HepG2 (cell line): ENCODE measurements around the gene TFEB. TPM values are rescaled to one million over a fixed set of nuclear protein-coding genes. Genes with fewer than 3 reads are reported as not detected.

Source experiments
- ARID2 ChIP-seq: sonication (generic); formaldehyde crosslinking; IDR thresholded peaks from 2 replicates; pipeline ENCODE4 v1.8.1; 2022; ENCODE audit warnings: mild to moderate bottlenecking, missing genetic modification reagents, borderline replicate concordance
- ASH2L ChIP-seq: fragments of 300-600, 200-600 bp; sonication (generic); IDR thresholded peaks from 2 replicates; pipeline ENCODE4 v1.7.0; 2017; ENCODE audit warnings: low read depth, mild to moderate bottlenecking, moderate library complexity, mixed read lengths, low read length; ENCODE audit not compliant: insufficient read length
- FOSL1 ChIP-seq: sonication (generic); formaldehyde crosslinking; IDR thresholded peaks from 2 replicates; pipeline ENCODE4 v1.9.0; 2021; ENCODE audit warnings: missing genetic modification reagents, borderline replicate concordance
- GLI4 ChIP-seq: sonication (generic); formaldehyde crosslinking; IDR thresholded peaks from 2 replicates; pipeline ENCODE4 v1.5.1; 2020; ENCODE audit warnings: missing genetic modification reagents, mild to moderate bottlenecking, moderate library complexity, borderline replicate concordance
- KLF6 ChIP-seq: IDR thresholded peaks from 2 replicates; pipeline ENCODE4 v1.8.0; 2016; ENCODE audit warnings: missing biosample characterization, missing genetic modification reagents
- LCORL ChIP-seq, 2 experiments: fragments of 450-650 bp in 1 of 2; sonication (generic) in 1 of 2; formaldehyde crosslinking in 1 of 2; IDR thresholded peaks; 2 replicates each; pipeline versions ENCODE4 v1.5.0 to v1.6.1; 2017 to 2020; ENCODE audit warnings: antibody characterized with exemption in 1 of 2, missing genetic modification reagents in 1 of 2
- MAZ ChIP-seq, 2 experiments: sonication (generic) in 1 of 2; formaldehyde crosslinking in 1 of 2; IDR thresholded peaks; 2 replicates each; pipeline versions ENCODE4 v1.5.0 to v1.6.1; 2012 to 2020; ENCODE audit warnings: low read depth in 2 of 2, mild to moderate bottlenecking in 2 of 2, borderline replicate concordance in 1 of 2, improper control_type of control experiment in 1 of 2, low read length in 1 of 2, missing genetic modification reagents in 1 of 2, moderate library complexity in 1 of 2
- MBD4 ChIP-seq: IDR thresholded peaks from 2 replicates; pipeline ENCODE4 v1.6.1; 2012; ENCODE audit warnings: low read length, inconsistent platforms, borderline replicate concordance
- RBFOX2 ChIP-seq: fragments of 200-400 bp; formaldehyde crosslinking; IDR thresholded peaks from 2 replicates; pipeline ENCODE4 v1.6.1; 2017; ENCODE audit warnings: low read depth, mild to moderate bottlenecking, low read length
- RBM22 ChIP-seq: fragments of 200-400 bp; formaldehyde crosslinking; optimal IDR thresholded peaks from 2 replicates; pipeline ENCODE3; 2017; ENCODE audit warnings: mild to moderate bottlenecking, low read length, moderate library complexity
- SCMH1 ChIP-seq: sonication (generic); formaldehyde crosslinking; IDR thresholded peaks from 2 replicates; pipeline ENCODE4 v1.9.0; 2021; ENCODE audit warnings: missing genetic modification reagents, mild to moderate bottlenecking, borderline replicate concordance
- TSC22D2 ChIP-seq: sonication (generic); formaldehyde crosslinking; IDR thresholded peaks from 2 replicates; pipeline ENCODE4 v1.5.1; 2020; ENCODE audit warnings: missing genetic modification reagents, mild to moderate bottlenecking, borderline replicate concordance
- U2AF1 ChIP-seq: fragments of 200-400 bp; formaldehyde crosslinking; optimal IDR thresholded peaks from 2 replicates; pipeline ENCODE3; 2017; ENCODE audit warnings: mild to moderate bottlenecking, low read depth, low read length
- WIZ ChIP-seq: sonication (generic); formaldehyde crosslinking; IDR thresholded peaks from 2 replicates; pipeline ENCODE4 v1.5.1; 2020; ENCODE audit warnings: mild to moderate bottlenecking, missing genetic modification reagents
- XBP1 ChIP-seq: sonication (generic); formaldehyde crosslinking; IDR thresholded peaks from 2 replicates; pipeline ENCODE4 v1.5.0; 2020; ENCODE audit warnings: missing genetic modification reagents
- ZEB1 ChIP-seq: IDR thresholded peaks from 2 replicates; pipeline ENCODE4 v1.6.1; 2012; ENCODE audit warnings: mild to moderate bottlenecking, low read depth, inconsistent platforms; ENCODE audit not compliant: insufficient replicate concordance
- ZFP82 ChIP-seq: sonication (generic); formaldehyde crosslinking; IDR thresholded peaks from 2 replicates; pipeline ENCODE4 v1.5.1; 2020; ENCODE audit warnings: mild to moderate bottlenecking, missing genetic modification reagents, borderline replicate concordance
- ZKSCAN1 ChIP-seq: fragments of 150-350 bp; IDR thresholded peaks from 2 replicates; pipeline ENCODE4 v1.6.1; 2014; ENCODE audit warnings: low read length
- ZNF24 ChIP-seq: fragments of 450-650 bp; IDR thresholded peaks from 2 replicates; pipeline ENCODE4 v1.6.1; 2017; ENCODE audit warnings: antibody characterized with exemption, mild to moderate bottlenecking
- ZNF256 ChIP-seq: sonication (generic); formaldehyde crosslinking; conservative IDR thresholded peaks from 2 replicates; pipeline ENCODE4 v1.4.0; 2020; ENCODE audit warnings: missing genetic modification reagents
- ZNF547 ChIP-seq: sonication (generic); formaldehyde crosslinking; IDR thresholded peaks from 2 replicates; pipeline ENCODE4 v1.5.1; 2020; ENCODE audit warnings: mild to moderate bottlenecking, missing genetic modification reagents
- ZNF629 ChIP-seq: sonication (generic); formaldehyde crosslinking; conservative IDR thresholded peaks from 2 replicates; pipeline ENCODE4 v1.5.0; 2020; ENCODE audit warnings: missing genetic modification reagents
- ZNF740 ChIP-seq: sonication (generic); formaldehyde crosslinking; IDR thresholded peaks from 2 replicates; pipeline ENCODE4 v1.4.0; 2020; ENCODE audit warnings: missing genetic modification reagents
- polyA plus RNA-seq, 8 experiments: library from polyadenylated mRNA; depleted of rRNA in 3 of 8; stranded (reverse) in 7 of 8; unstranded in 1 of 8; fragments of >200 nt; fragmentation: Illumina TruSeq in 4 of 8; extraction: Trizol in 4 of 8; gene quantifications; 2 replicates each; pipeline versions ENCODE4 v1.2.1 to v1.2.3, GENCODE V29; 2011 to 2016; ENCODE audit warnings: low read depth in 4 of 8, missing spikeins in 1 of 8, mixed read lengths in 1 of 8; ENCODE audit not compliant: insufficient read depth in 1 of 8
- total RNA-seq, 5 experiments: library from RNA; depleted of rRNA; stranded (reverse); fragments of >200 nt; fragmentation: Illumina TruSeq; extraction: Trizol; gene quantifications; 2 replicates each; pipeline ENCODE4 v1.2.3, GENCODE V29; 2016; ENCODE audit warnings: low read depth in 1 of 5
- TF ChIP-seq, protein P1 (sequence below): sonication (generic); formaldehyde crosslinking; IDR thresholded peaks from 2 replicates; pipeline ENCODE4 v1.5.1; 2020; ENCODE audit warnings: missing genetic modification reagents, mild to moderate bottlenecking, borderline replicate concordance
- TF ChIP-seq, protein P2 (sequence below): sonication (generic); formaldehyde crosslinking; IDR thresholded peaks from 2 replicates; pipeline ENCODE4 v1.4.0; 2020; ENCODE audit warnings: missing genetic modification reagents, borderline replicate concordance
- TF ChIP-seq, protein P3 (sequence below): sonication (generic); formaldehyde crosslinking; IDR thresholded peaks from 2 replicates; pipeline ENCODE4 v1.5.0; 2020; ENCODE audit warnings: missing genetic modification reagents

Gene TFEB
- total and polyA plus RNA-seq, 2 of the 13 experiments (the other 11 are each of a cell fraction or from before 2014, with no cell fraction given): 13.3 to 18.7 TPM

- no peak for TF ChIP-seq RBM22
- TF ChIP-seq XBP1 (CRISPR knock-in tag): no peak
- TF ChIP-seq ZNF740 (CRISPR knock-in tag): peak; percentile 69
- TF ChIP-seq, protein P1, sequence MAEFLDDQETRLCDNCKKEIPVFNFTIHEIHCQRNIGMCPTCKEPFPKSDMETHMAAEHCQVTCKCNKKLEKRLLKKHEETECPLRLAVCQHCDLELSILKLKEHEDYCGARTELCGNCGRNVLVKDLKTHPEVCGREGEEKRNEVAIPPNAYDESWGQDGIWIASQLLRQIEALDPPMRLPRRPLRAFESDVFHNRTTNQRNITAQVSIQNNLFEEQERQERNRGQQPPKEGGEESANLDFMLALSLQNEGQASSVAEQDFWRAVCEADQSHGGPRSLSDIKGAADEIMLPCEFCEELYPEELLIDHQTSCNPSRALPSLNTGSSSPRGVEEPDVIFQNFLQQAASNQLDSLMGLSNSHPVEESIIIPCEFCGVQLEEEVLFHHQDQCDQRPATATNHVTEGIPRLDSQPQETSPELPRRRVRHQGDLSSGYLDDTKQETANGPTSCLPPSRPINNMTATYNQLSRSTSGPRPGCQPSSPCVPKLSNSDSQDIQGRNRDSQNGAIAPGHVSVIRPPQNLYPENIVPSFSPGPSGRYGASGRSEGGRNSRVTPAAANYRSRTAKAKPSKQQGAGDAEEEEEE (CRISPR knock-in tag): no peak
- TF ChIP-seq, protein P2, sequence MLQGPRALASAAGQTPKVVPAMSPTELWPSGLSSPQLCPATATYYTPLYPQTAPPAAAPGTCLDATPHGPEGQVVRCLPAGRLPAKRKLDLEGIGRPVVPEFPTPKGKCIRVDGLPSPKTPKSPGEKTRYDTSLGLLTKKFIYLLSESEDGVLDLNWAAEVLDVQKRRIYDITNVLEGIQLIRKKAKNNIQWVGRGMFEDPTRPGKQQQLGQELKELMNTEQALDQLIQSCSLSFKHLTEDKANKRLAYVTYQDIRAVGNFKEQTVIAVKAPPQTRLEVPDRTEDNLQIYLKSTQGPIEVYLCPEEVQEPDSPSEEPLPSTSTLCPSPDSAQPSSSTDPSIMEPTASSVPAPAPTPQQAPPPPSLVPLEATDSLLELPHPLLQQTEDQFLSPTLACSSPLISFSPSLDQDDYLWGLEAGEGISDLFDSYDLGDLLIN: no peak
- TF ChIP-seq TSC22D2 (CRISPR knock-in tag): no peak
- no peak for TF ChIP-seq RBFOX2
- no peak for TF ChIP-seq KLF6 (CRISPR knock-in tag)
- TF ChIP-seq ZFP82: no peak
- TF ChIP-seq ZNF547 (CRISPR knock-in tag): no peak
- no peak for TF ChIP-seq MBD4
- no peak for TF ChIP-seq ZNF24
- no peak for TF ChIP-seq ZNF629
- no peak for TF ChIP-seq FOSL1
- no peak for TF ChIP-seq U2AF1
- no peak for TF ChIP-seq SCMH1 (CRISPR knock-in tag)
- no peak for TF ChIP-seq ZNF256 (CRISPR knock-in tag)
- no peak for TF ChIP-seq LCORL (IDR thresholded peaks at IDR 0.05)
- no peak; the same call in none of the 2 replicates for TF ChIP-seq LCORL (CRISPR knock-in tag; IDR thresholded peaks at IDR 0.05)
- TF ChIP-seq MAZ (IDR thresholded peaks at IDR 0.05; ENCODE audit: borderline replicate concordance, low read depth, low read length): no peak; the same call in 1 of the 2 replicates
- TF ChIP-seq MAZ (CRISPR knock-in tag; IDR thresholded peaks at IDR 0.05; ENCODE audit: low read depth): 0 out of 2 replicates have a peak, but pooled peaks have one; percentile 34
- no peak for TF ChIP-seq ZKSCAN1
- TF ChIP-seq, protein P3, sequence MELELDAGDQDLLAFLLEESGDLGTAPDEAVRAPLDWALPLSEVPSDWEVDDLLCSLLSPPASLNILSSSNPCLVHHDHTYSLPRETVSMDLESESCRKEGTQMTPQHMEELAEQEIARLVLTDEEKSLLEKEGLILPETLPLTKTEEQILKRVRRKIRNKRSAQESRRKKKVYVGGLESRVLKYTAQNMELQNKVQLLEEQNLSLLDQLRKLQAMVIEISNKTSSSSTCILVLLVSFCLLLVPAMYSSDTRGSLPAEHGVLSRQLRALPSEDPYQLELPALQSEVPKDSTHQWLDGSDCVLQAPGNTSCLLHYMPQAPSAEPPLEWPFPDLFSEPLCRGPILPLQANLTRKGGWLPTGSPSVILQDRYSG (CRISPR knock-in tag): no peak
- no peak for TF ChIP-seq WIZ (CRISPR knock-in tag)
- TF ChIP-seq ARID2 (CRISPR knock-in tag): no peak
- TF ChIP-seq ASH2L: no peak
- no peak for TF ChIP-seq GLI4 (CRISPR knock-in tag)
- no peak for TF ChIP-seq ZEB1
Measured at GRCh38 chr6:41728073-41728936, 7.1 kb downstream of the TFEB start (continued).
